ENCODE measurements around the gene MUL1.
"Not testable (repeated sequence)": the region's sequence is repeated elsewhere in the genome, so short reads cannot be mapped to it uniquely, and the experiment has no call there.

MUL1 gene

GRCh38 chr1:20508411-20508771 lies 440 bp upstream of the MUL1 start:
- H3K79me2 ChIP-seq (ENCODE audit: control insufficient read depth, insufficient read depth, low read length, unreplicated experiment): peaks cover 43% of the 10 kb centered on the region
- peak overlapping the region; percentile 47; the same call in 1 of the 2 replicates for H3K27ac ChIP-seq (ENCODE audit: low read depth, low read length)
- peaks cover 7% of the 10 kb centered on the region; the same call in 1 of the 2 replicates for H3K36me3 ChIP-seq (ENCODE audit: insufficient read depth, low read length)
- H3K4me1 ChIP-seq (ENCODE audit: control insufficient read depth, insufficient read depth, low read length, unreplicated experiment): peaks cover 23% of the 10 kb centered on the region
- H3K27me3 ChIP-seq (ENCODE audit: insufficient read depth, low read length): no peaks in the 10 kb centered on the region
- H2AFZ ChIP-seq (ENCODE audit: low read length, unreplicated experiment): peak overlapping the region; percentile 84
- peak overlapping the region; percentile 92 for H3K4me3 ChIP-seq (ENCODE audit: low read depth, low read length)

GRCh38 chr1:20507248-20507563 lies 745 bp downstream of the MUL1 start:
- Histone ChIP-seq H3K4me3 (ENCODE audit: low read depth, low read length) (peak overlapping the region; percentile 92), H3K27ac (ENCODE audit: low read depth, low read length) (peak overlapping the region; percentile 51; the same call in 1 of the 2 replicates), H3K4me1 (ENCODE audit: control insufficient read depth, insufficient read depth, low read length, unreplicated experiment) (peaks cover 23% of the 10 kb centered on the region), H3K79me2 (ENCODE audit: control insufficient read depth, insufficient read depth, low read length, unreplicated experiment) (peaks cover 44% of the 10 kb centered on the region), H2AFZ (ENCODE audit: low read length, unreplicated experiment) (peak overlapping the region; percentile 4), H3K36me3 (ENCODE audit: insufficient read depth, low read length) (peaks cover 7% of the 10 kb centered on the region; the same call in 1 of the 2 replicates), H3K27me3 (ENCODE audit: insufficient read depth, low read length) (no peaks in the 10 kb centered on the region)

- Histone ChIP-seq H3K36me3 (ENCODE audit: insufficient read depth, low read length) (peaks cover 7% of the 10 kb centered on the region; the same call in 1 of the 2 replicates), H3K4me1 (ENCODE audit: control insufficient read depth, insufficient read depth, low read length, unreplicated experiment) (peaks cover 20% of the 10 kb centered on the region), H3K27ac (ENCODE audit: low read depth, low read length) (no peak overlapping the region), H3K27me3 (ENCODE audit: insufficient read depth, low read length) (no peaks in the 10 kb centered on the region), H3K79me2 (ENCODE audit: control insufficient read depth, insufficient read depth, low read length, unreplicated experiment) (peaks cover 44% of the 10 kb centered on the region), H3K4me3 (ENCODE audit: low read depth, low read length) (no peak overlapping the region; the same call in 1 of the 2 replicates), H2AFZ (ENCODE audit: low read length, unreplicated experiment) (no peak overlapping the region)
These were observed 2.5 kb downstream of the MUL1 start for GRCh38 chr1:20505488-20505887.

- Histone ChIP-seq H3K27me3 (ENCODE audit: insufficient read depth, low read length) (no peaks in the 10 kb centered on the region), H3K4me1 (ENCODE audit: control insufficient read depth, insufficient read depth, low read length, unreplicated experiment) (peaks cover 21% of the 10 kb centered on the region), H3K79me2 (ENCODE audit: control insufficient read depth, insufficient read depth, low read length, unreplicated experiment) (peaks cover 24% of the 10 kb centered on the region), H3K36me3 (ENCODE audit: insufficient read depth, low read length) (0 out of 2 replicates have a peak, but pooled peaks cover 1% of the 10 kb centered on the region), H3K4me3 (ENCODE audit: low read depth, low read length) (no peak overlapping the region), H3K27ac (ENCODE audit: low read depth, low read length) (no peak overlapping the region), H2AFZ (ENCODE audit: low read length, unreplicated experiment) (no peak overlapping the region)
These were observed 7.2 kb downstream of the MUL1 start for GRCh38 chr1:20500716-20501115.

GRCh38 chr1:20499718-20500117 lies 8.2 kb downstream of the MUL1 start:
- Histone ChIP-seq H3K4me1 (ENCODE audit: control insufficient read depth, insufficient read depth, low read length, unreplicated experiment) (peaks cover 23% of the 10 kb centered on the region), H3K4me3 (ENCODE audit: low read depth, low read length) (no peak overlapping the region), H3K27me3 (ENCODE audit: insufficient read depth, low read length) (no peaks in the 10 kb centered on the region), H2AFZ (ENCODE audit: low read length, unreplicated experiment) (no peak overlapping the region), H3K27ac (ENCODE audit: low read depth, low read length) (no peak overlapping the region), H3K79me2 (ENCODE audit: control insufficient read depth, insufficient read depth, low read length, unreplicated experiment) (peaks cover 15% of the 10 kb centered on the region), H3K36me3 (ENCODE audit: insufficient read depth, low read length) (no peaks in the 10 kb centered on the region)

GRCh38 chr1:20499105-20499504 lies 8.8 kb downstream of the MUL1 start:
- H2AFZ ChIP-seq (ENCODE audit: low read length, unreplicated experiment): no peak overlapping the region
- peaks cover 8% of the 10 kb centered on the region for H3K79me2 ChIP-seq (ENCODE audit: control insufficient read depth, insufficient read depth, low read length, unreplicated experiment)
- H3K27me3 ChIP-seq (ENCODE audit: insufficient read depth, low read length): no peaks in the 10 kb centered on the region
- no peak overlapping the region for H3K27ac ChIP-seq (ENCODE audit: low read depth, low read length)
- H3K36me3 ChIP-seq (ENCODE audit: insufficient read depth, low read length): no peaks in the 10 kb centered on the region
- H3K4me1 ChIP-seq (ENCODE audit: control insufficient read depth, insufficient read depth, low read length, unreplicated experiment): peaks cover 28% of the 10 kb centered on the region
- no peak overlapping the region for H3K4me3 ChIP-seq (ENCODE audit: low read depth, low read length)

- peaks cover 34% of the 10 kb centered on the region for H3K4me1 ChIP-seq (ENCODE audit: control insufficient read depth, insufficient read depth, low read length, unreplicated experiment)
- H3K4me3 ChIP-seq (ENCODE audit: low read depth, low read length): no peak overlapping the region
- no peak overlapping the region for H3K27ac ChIP-seq (ENCODE audit: low read depth, low read length)
- no peaks in the 10 kb centered on the region for H3K27me3 ChIP-seq (ENCODE audit: insufficient read depth, low read length)
- H3K36me3 ChIP-seq (ENCODE audit: insufficient read depth, low read length): no peaks in the 10 kb centered on the region
- no peak overlapping the region for H2AFZ ChIP-seq (ENCODE audit: low read length, unreplicated experiment)
- no peaks in the 10 kb centered on the region for H3K79me2 ChIP-seq (ENCODE audit: control insufficient read depth, insufficient read depth, low read length, unreplicated experiment)
These were observed 9.8 kb downstream of the MUL1 start for GRCh38 chr1:20498116-20498515.

- Histone ChIP-seq H3K36me3 (ENCODE audit: insufficient read depth, low read length) (no peaks in the 10 kb centered on the region), H3K79me2 (ENCODE audit: control insufficient read depth, insufficient read depth, low read length, unreplicated experiment) (no peaks in the 10 kb centered on the region), H3K4me3 (ENCODE audit: low read depth, low read length) (no peak overlapping the region), H3K4me1 (ENCODE audit: control insufficient read depth, insufficient read depth, low read length, unreplicated experiment) (peaks cover 34% of the 10 kb centered on the region), H2AFZ (ENCODE audit: low read length, unreplicated experiment) (no peak overlapping the region), H3K27ac (ENCODE audit: low read depth, low read length) (no peak overlapping the region), H3K27me3 (ENCODE audit: insufficient read depth, low read length) (no peaks in the 10 kb centered on the region)
These were observed 10.4 kb downstream of the MUL1 start for GRCh38 chr1:20497506-20497905.

- H3K4me1 ChIP-seq (ENCODE audit: control insufficient read depth, insufficient read depth, low read length, unreplicated experiment): peaks cover 34% of the 10 kb centered on the region
- H3K27me3 ChIP-seq (ENCODE audit: insufficient read depth, low read length); H3K4me3 ChIP-seq (ENCODE audit: low read depth, low read length); H3K79me2 ChIP-seq (ENCODE audit: control insufficient read depth, insufficient read depth, low read length, unreplicated experiment); H2AFZ ChIP-seq (ENCODE audit: low read length, unreplicated experiment); H3K36me3 ChIP-seq (ENCODE audit: insufficient read depth, low read length): not testable (repeated sequence)
- peak overlapping the region; percentile 90 for H3K27ac ChIP-seq (ENCODE audit: low read depth, low read length)
These were observed 11.1 kb downstream of the MUL1 start for GRCh38 chr1:20496725-20497383.

GRCh38 chr1:20496241-20496661 lies 11.7 kb downstream of the MUL1 start:
- Histone ChIP-seq H3K79me2 (ENCODE audit: control insufficient read depth, insufficient read depth, low read length, unreplicated experiment) (no peaks in the 10 kb centered on the region), H3K27ac (ENCODE audit: low read depth, low read length) (peak overlapping the region; percentile 90), H2AFZ (ENCODE audit: low read length, unreplicated experiment) (no peak overlapping the region), H3K36me3 (ENCODE audit: insufficient read depth, low read length) (no peaks in the 10 kb centered on the region), H3K4me3 (ENCODE audit: low read depth, low read length) (no peak overlapping the region), H3K4me1 (ENCODE audit: control insufficient read depth, insufficient read depth, low read length, unreplicated experiment) (peaks cover 34% of the 10 kb centered on the region), H3K27me3 (ENCODE audit: insufficient read depth, low read length) (no peaks in the 10 kb centered on the region)

GRCh38 chr1:20495661-20496060 lies 12.3 kb downstream of the MUL1 start:
- Histone ChIP-seq H3K27me3 (ENCODE audit: insufficient read depth, low read length) (no peaks in the 10 kb centered on the region), H2AFZ (ENCODE audit: low read length, unreplicated experiment) (no peak overlapping the region), H3K4me3 (ENCODE audit: low read depth, low read length) (0 out of 2 replicates have a peak overlapping the region, but pooled peaks have one; percentile 5), H3K27ac (ENCODE audit: low read depth, low read length) (peak overlapping the region; percentile 90), H3K36me3 (ENCODE audit: insufficient read depth, low read length) (no peaks in the 10 kb centered on the region), H3K79me2 (ENCODE audit: control insufficient read depth, insufficient read depth, low read length, unreplicated experiment) (no peaks in the 10 kb centered on the region), H3K4me1 (ENCODE audit: control insufficient read depth, insufficient read depth, low read length, unreplicated experiment) (peaks cover 34% of the 10 kb centered on the region)

Measured in ACC112 (cell line).